GM19395 (cell line): ENCODE measurements around the gene CHGA.

ENCODE experiments used
- ATAC-seq: cut with Tn5 transposase; IDR thresholded peaks from one replicate; pipeline ENCODE4 v1.9.1; 2021; ENCODE audit warnings: mild to moderate bottlenecking, moderate library complexity; ENCODE audit not compliant: unreplicated experiment

The CHGA gene

GRCh38 chr14:92959761-92960680 is 37.1 kb downstream of the CHGA start:
- no peak for ATAC-seq

DNA sequence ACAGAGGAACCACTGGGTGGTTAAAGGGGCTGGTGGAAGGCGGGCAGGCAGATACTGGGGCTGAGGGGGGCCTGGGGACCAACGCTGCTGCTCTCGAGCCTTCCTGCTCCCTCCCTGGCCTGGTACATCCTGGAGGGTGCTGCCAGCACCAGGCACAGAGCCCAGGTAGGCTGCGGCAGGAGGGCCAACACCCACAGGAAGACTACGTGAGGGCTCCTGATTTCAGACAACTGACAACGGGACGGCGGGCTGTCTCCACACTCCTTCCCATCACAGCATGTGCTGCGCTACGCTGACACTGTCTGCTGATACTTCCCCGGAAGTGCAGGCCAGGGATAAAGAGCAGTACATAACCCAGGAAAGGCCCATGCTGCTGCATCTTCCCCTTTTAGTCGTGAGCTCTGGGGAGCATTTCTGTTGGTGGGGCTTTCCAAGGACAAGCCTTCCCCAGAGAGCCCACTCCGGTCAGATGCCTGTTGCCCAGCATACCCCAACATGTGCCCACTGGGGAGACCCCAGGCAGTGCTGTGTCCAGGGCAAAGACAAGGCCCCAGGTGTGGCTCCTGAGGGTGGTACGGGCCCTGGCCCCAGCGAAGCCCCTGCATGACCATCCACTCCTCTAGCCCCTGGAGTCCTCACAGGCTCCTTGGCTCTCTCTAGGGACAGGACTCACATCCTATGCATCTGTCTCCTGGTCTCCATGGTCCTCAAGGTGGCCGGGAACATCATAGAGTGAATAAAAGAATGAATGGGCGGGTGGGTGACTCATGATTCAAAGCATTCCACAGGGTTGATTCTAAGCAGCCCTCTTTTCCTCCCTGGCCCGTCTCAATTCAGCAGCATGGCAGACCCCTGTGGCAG is 38.0 kb downstream of the CHGA start:
- ATAC-seq, result no peak

- no peak for ATAC-seq
These were observed 38.6 kb downstream of the CHGA start for GRCh38 chr14:92961567-92961855.

DNA sequence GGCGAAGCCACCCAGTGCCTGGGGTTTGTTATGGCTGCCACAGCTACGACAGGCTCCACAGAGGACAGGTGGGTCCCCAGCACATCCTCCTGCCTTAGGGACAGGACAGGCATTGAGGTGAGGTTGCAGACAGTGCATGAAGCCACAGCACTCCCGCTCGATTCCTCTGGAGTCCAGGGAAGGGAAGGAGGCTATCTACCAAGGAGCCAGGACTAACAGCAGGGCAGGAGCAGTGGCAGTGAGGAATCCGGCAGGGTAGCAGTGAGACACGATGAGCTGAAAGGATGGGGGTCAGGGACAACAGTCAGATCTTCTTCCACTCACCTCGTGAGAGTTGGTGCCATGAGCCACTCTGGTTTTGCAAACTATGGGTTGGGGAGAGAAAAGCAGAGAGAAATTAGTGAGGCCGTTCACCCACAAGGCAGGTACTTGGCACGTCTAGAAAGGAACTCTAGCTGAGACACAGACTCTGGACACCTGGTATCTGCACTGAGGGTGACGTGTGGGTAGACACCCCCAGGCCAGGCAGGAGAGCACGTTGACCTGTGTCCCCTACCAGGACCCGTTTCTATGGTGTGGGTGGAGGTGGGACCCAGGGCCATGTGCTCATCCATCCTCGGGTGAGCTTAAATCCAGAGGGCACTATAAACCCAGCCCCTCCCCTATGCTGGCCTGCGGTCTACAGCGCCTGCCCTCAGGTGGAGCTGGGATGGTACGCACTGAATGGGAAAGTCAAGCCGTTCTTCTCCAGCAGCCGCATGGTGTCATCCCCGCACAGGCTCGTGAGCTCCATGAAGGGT is 39.3 kb downstream of the CHGA start:
- ATAC-seq, result no peak

GRCh38 chr14:92962831-92963095 is 39.8 kb downstream of the CHGA start:
- no peak for ATAC-seq

DNA sequence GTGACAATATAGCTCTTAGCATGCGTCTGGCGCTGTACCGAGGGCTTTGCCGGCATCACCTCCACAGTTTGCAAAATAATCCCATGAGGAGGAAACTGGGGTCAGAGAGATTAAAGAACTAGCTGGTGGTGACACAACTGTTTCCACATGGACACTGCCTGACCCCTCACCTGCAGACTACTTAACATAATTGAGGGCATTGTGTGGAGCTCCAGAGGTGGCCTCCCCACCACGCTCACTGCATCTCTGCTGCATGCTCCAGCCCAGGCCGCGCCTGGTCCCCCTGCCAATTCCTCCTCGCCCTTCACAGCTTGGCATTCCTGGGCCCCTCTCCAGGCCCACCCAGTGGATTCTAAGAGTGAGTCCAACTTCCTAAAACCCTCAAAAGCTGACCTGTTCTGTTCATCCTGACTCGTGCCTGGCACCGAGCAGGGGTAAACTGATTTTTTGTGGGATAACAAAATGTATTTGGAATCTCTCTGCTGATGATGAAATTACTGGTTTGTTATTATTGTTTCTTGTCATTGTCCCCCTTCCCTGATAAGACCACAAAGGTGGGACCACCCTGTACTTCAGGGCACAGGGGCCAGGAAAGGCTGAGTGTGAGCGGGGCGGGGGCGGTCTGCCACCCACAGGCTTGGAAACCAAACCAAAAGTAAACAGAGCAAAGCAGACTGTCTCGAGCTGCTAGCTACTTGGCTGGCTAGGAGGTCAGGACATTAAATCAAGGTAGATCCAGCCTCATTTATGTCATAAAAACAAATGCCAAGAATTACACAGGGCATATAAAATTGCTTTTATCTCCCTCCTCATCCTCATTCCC is 40.6 kb downstream of the CHGA start:
- no peak for ATAC-seq

GRCh38 chr14:92964124-92965109 is 41.5 kb downstream of the CHGA start:
- ATAC-seq, result no peak

DNA sequence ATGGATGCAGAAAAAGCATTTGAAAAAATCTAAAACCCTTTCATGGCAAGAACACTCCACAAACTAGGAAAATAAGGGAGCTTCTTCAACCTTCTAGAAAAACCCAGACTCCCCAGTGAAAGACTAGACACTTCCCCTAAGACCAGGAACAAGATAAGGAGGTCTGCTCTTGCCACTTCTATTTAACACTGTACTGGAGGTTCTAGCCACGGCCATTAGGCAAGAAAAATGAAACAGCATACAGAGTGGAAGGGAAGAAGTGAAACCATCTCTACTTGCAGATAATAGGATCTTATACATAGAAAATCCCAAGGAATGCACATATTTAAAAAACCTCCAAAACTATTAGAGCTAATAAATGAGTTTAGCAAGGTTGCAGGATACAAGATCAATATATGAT is 42.3 kb downstream of the CHGA start:
- ATAC-seq, result no peak

- ATAC-seq, result no peak
These were observed 44.5 kb downstream of the CHGA start for GRCh38 chr14:92967346-92967926.

GRCh38 chr14:92968291-92969020 is 45.5 kb downstream of the CHGA start:
- no peak for ATAC-seq

DNA sequence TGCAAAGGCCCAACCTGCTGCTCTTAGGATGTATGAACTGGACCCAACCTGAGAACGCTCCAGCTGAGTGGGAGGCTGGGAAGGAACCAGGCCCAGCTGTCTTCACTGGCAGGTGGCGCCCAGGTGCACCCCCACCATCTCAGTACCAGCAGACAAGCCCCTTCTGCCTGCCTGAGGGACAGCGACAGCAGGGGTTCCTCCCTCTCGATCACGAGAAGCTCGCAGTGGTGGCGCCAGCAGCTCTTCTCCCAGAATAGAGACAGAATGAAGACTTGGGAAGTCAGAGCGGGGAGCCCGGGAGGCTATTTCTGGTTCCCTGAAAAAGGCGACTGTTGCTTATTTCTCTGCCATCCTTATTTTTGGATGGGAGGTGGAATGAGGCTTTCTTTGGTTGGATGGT is 46.5 kb downstream of the CHGA start:
- ATAC-seq, result no peak

- no peak for ATAC-seq
These were observed 46.9 kb downstream of the CHGA start for GRCh38 chr14:92969871-92970270.

DNA sequence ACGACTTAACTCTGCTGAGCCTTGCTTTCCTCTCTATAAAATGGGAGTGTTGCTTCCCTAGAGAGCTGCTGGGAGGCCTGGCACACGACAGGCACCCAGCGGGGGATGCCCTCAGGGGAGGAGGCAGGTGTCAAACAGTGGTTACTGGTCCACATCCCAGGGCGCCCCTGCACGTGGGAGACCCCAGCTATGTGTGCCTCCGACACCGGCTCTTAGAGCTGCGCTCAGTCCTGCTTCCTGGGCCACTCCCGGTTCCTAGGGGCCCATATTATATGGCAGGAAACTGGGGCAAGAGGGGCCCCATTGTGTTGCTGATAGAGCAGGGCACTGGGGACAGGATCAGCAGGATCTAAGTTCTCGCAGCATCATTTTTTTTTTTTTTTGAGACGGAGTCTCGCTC is 47.3 kb downstream of the CHGA start:
- no peak for ATAC-seq

DNA sequence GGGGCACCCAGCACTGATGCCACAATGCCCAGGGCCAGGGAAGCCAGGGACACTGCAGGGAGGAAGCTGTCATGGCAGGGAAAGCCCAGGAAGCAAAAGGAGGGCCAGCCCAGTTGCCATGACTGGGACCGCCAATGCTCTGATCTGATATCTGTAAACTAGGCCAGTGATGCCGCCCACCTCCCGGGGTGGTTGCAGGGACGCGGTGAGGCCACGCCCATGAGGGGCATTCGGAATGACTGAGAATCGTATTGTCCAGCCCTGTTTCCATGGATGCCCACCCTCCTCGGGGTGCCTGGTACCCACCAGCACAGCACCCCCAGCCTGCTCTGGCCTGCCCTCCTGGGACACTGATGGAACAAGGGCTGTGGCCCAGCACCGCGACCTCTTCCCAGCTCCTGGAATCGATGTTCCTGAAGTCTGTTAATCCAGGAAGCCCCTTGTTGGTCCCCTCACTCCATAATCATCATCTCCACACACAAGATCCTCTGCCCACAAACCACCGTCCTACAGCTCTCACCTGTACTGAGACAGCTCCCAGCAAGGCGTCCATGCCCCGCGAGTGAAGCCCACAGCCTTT is 48.7 kb downstream of the CHGA start:
- ATAC-seq, result no peak

DNA sequence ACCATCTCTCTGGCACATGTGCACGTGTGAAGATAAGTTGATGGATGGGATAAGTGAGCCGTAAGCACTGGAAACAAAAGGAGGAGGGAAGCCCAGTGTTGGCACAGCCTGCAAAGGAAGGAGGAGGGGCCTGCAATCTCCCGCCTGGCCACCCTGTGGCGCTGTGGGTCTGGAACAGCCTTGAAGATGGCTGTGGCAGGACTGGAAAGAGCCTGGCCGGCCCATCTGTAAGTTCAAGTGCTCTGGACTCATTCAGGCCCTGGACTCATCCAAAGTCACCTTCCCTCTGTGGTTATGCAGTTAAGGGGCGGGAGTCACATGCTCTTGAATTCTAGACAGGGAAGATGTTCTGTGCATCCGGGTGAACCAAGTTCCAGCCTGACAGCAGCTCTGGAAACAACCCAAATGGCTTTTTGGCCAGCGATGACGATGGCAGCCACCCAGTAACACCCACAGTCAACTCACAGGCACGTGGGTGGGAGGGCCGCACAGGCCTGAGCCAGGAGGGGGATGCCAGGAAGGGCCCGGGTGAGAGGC is 50.4 kb downstream of the CHGA start:
- ATAC-seq, result no peak

DNA sequence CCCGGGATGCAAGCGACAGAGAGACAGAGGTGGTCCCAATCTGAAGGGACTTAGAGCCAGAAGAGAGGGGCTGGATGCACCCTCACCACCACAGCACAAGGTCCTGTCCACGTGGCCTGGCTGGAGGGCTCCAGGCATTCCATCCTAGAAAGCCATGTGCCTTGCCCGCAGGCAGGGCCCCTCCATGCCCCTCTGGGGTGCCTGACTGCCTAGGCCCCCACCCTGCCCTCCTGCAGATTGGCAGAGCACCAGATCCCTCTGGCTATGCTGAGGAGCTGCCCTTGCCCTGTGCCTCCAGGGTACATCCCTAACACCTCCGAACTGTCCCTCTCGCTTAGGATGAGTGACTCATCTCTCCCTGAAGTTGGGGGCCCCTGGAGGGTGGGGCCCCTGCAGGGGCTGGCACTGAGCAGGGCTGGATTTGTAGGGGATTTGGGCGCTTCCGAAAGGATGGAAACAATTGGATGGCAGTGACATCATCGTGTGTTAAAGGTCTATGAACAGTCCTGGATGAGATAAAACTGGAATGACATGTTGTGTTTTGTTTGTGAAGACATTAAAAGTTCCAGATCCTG is 50.9 kb downstream of the CHGA start:
- no peak for ATAC-seq

GRCh38 chr14:92974541-92975345 is 51.8 kb downstream of the CHGA start:
- ATAC-seq, result no peak
